Ovary (tissue), 3 donors: Measurements from ENCODE around the gene PLEKHA7.

ENCODE experiments used
- CTCF ChIP-seq, 3 donors: fragments of 450-650 bp in 2 of 3; fragments of 200-600 bp in 1 of 3; IDR thresholded peaks; one replicate each; pipeline versions ENCODE4 v1.5.1 to v1.8.0; 2016 to 2022; ENCODE audit warnings: antibody characterized with exemption in 3 of 3, mild to moderate bottlenecking in 1 of 3
- EP300 ChIP-seq: sonication (generic); formaldehyde crosslinking; IDR thresholded peaks from one replicate; pipeline ENCODE4 v1.6.1; 2017; ENCODE audit warnings: antibody characterized with exemption
- POLR2A ChIP-seq: fragments of 450-650 bp; IDR thresholded peaks from one replicate; pipeline ENCODE4 v1.6.1; 2017; ENCODE audit warnings: antibody characterized with exemption, mild to moderate bottlenecking, moderate library complexity
- donor health status: DM: no; HTN: no; CAD: no.

GRCh38 chr11:16793511-16793910, 220.7 kb downstream of the PLEKHA7 start:
- no peak for TF ChIP-seq CTCF (IDR thresholded peaks at IDR 0.05)
- no peak for TF ChIP-seq POLR2A
- no peak for TF ChIP-seq EP300
